Muscle of leg (tissue), 11 donors: ENCODE results near the gene POLRMT. TPM values are rescaled to one million over a fixed set of nuclear protein-coding genes. Genes with fewer than 3 reads are reported as not detected.

ENCODE experiments used
- DNase-seq: peaks from one replicate; pipeline ENCODE4 v3.0.0; 2013
- H3K27ac ChIP-seq: one replicate; pipeline ENCODE4 v1.5.1; 2013; ENCODE audit warnings: mild to moderate bottlenecking, low read length, control low read depth
- H3K27me3 ChIP-seq: one replicate; pipeline ENCODE4 v1.6.1; 2013; ENCODE audit warnings: low read length; ENCODE audit not compliant: control insufficient read depth, insufficient read depth
- H3K36me3 ChIP-seq: one replicate; pipeline ENCODE4 v1.6.1; 2013; ENCODE audit warnings: low read length; ENCODE audit not compliant: control insufficient read depth, insufficient read depth
- H3K4me1 ChIP-seq: one replicate; pipeline ENCODE4 v1.6.1; 2013; ENCODE audit warnings: low read length; ENCODE audit not compliant: control insufficient read depth, insufficient read depth
- H3K4me3 ChIP-seq: one replicate; pipeline ENCODE4 v1.5.1; 2013; ENCODE audit warnings: low read length, control low read depth
- H3K9me3 ChIP-seq: replicated peaks from 2 replicates; pipeline ENCODE4 v1.6.1; 2013; ENCODE audit warnings: low read depth, low read length; ENCODE audit not compliant: control insufficient read depth
- WGBS: methylation state at CpG from one replicate; pipeline ENCODE4 v1.1.5; 2013; ENCODE audit warnings: missing lambda C conversion rate; ENCODE audit not compliant: insufficient coverage; 5-methylcytosine and 5-hydroxymethylcytosine counted together
- polyA plus RNA-seq, 8 donors: library from polyadenylated mRNA; unstranded; fragments of 120-200 nt; gene quantifications; one replicate each; pipeline versions ENCODE4 v1.2.1 to v1.2.3, GENCODE V29; 2013; ENCODE audit warnings: inconsistent platforms in 1 of 8, low replicate concordance in 1 of 8; ENCODE audit not compliant: insufficient read length in 8 of 8, insufficient read depth in 1 of 8
- total RNA-seq: library from RNA; stranded (reverse); fragments of 120-200 nt; gene quantifications from one replicate; pipeline ENCODE4 v1.2.4, GENCODE V29; 2013

Gene POLRMT
- total and polyA plus RNA-seq, 9 donors: 28.6 to 42.7 (median 34.0) TPM

DNA sequence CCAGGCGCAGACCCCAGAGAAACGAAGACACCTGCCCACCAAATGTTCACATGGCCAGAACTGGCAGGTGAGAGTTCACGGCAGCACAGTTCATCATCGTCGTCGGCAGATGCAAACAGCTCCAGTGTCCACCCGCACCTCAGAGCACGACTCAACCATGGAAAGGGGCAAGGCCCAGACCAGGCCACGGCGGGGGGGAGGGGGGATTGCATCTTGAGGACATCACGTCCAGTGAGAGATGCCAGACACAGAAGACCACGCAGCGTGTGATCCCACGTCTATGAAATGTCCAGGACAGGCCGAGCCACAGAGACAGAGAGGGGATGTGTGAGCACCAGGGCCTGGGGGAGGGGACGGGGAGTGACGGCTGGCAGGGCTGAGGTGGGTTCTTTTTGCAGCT, 22.4 kb upstream of the POLRMT start:
- 71% methylated on average over 17 of the region's 17 CpGs for WGBS
- no peak for DNase-seq
- peaks cover 36% of the 10 kb centered on the region for H3K4me1 ChIP-seq
- H3K27me3 ChIP-seq: no peaks in the 10 kb centered on the region
- H3K4me3 ChIP-seq: no peak overlapping the region
- no peaks in the 10 kb centered on the region for H3K9me3 ChIP-seq
- H3K27ac ChIP-seq: no peak overlapping the region
- peaks cover 34% of the 10 kb centered on the region for H3K36me3 ChIP-seq

DNA sequence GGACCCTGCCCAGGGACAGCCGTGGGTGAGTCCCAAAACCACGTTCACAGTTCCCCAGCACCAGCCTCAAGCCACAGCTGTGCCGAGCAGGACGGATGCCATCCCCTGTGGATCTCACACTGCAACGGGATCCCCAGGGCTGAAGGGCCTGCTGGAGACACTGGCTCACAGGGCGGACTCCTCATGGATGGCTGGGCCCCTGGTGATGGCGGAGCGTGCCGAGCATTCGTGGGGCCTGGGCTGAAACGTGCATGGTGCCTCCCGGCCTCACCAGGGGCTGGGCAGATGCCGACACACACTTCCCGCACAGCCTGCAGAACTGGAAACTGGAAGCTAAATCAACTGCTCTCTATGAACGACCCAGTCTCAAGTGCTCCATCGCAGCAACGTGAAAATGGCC, 20.1 kb upstream of the POLRMT start:
- Histone ChIP-seq H3K36me3 (peaks cover 51% of the 10 kb centered on the region), H3K9me3 (no peaks in the 10 kb centered on the region), H3K27ac (peak overlapping the region; percentile 59), H3K4me3 (no peak overlapping the region), H3K27me3 (no peaks in the 10 kb centered on the region), H3K4me1 (peaks cover 22% of the 10 kb centered on the region)
- 79% methylated on average over 16 of the region's 17 CpGs for WGBS
- DNase-seq: no peak

DNA sequence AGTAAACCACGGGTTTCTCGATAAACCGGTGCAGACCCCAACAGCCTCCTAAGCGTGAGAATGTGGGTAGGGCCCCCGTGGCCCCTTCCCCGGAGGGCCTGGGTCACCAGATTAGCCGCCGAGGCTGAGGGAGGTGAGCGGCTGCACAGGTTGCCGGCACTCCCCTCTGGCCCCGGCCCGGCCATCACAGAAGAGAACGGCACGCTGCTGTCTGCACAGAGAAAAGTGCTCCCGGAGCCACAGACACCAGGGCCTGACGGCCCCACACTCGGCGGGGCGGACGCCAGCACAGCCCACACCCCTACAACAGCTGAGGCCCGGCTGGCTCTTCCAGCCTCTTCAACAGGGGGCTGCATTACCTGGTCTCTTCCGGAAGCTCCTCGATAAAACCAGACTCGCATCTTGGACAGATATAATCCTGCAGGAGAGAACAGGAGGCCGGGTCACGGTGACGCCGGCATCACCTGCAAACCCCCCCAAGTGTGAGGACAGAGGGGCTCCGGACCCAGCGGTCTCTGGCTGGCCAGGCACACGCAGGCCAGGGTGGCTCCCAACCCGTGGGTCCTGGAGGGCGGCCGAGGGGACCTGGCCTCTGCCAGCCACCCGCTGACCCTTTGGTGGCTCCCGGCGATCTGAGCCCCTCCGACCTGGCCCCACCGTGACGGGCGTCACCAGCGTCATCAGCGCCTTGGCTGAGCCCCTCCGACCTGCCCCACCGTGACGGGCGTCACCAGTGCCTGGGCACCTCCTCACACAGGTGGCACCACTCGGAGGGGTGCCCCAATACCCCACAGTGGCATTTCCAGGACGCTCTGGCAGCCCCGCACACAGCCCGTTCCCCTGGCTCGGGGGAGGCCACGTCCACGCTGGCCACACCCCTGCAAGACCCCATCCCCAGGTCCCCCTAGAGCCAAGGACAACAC, 19.4 kb upstream of the POLRMT start:
- H3K27me3 ChIP-seq: no peaks in the 10 kb centered on the region
- 93% methylated on average over 46 of the region's 54 CpGs for WGBS
- H3K4me1 ChIP-seq: peaks cover 20% of the 10 kb centered on the region
- H3K36me3 ChIP-seq: peaks cover 51% of the 10 kb centered on the region
- no peak for DNase-seq
- H3K4me3 ChIP-seq: no peak overlapping the region
- H3K9me3 ChIP-seq: no peaks in the 10 kb centered on the region
- H3K27ac ChIP-seq: no peak overlapping the region

DNA sequence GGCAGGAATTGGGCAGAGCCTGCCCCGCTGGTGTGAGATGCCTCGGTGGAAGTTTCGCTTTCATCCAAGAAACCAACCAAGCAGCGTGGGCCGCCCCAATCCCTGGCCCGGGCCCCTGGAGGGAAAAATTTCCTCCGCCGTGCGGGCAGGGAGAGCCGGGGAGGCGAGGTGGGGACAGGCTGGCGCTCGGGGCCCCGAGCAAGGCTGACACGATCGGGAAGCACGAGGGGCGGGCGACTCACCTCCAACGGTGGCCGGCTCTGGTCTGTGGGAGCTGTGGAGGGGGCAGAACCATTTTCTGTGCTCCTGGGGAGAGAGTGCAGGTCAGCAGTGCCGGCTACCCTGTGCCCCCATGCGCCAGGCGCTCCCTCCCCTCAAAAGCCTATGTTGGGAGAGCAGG, 18.7 kb upstream of the POLRMT start:
- peaks cover 14% of the 10 kb centered on the region for H3K4me1 ChIP-seq
- no peak overlapping the region for H3K27ac ChIP-seq
- WGBS: 81% methylated on average over 18 of the region's 24 CpGs
- H3K27me3 ChIP-seq: no peaks in the 10 kb centered on the region
- no peak for DNase-seq
- H3K4me3 ChIP-seq: no peak overlapping the region
- H3K9me3 ChIP-seq: no peaks in the 10 kb centered on the region
- H3K36me3 ChIP-seq: peaks cover 54% of the 10 kb centered on the region

DNA sequence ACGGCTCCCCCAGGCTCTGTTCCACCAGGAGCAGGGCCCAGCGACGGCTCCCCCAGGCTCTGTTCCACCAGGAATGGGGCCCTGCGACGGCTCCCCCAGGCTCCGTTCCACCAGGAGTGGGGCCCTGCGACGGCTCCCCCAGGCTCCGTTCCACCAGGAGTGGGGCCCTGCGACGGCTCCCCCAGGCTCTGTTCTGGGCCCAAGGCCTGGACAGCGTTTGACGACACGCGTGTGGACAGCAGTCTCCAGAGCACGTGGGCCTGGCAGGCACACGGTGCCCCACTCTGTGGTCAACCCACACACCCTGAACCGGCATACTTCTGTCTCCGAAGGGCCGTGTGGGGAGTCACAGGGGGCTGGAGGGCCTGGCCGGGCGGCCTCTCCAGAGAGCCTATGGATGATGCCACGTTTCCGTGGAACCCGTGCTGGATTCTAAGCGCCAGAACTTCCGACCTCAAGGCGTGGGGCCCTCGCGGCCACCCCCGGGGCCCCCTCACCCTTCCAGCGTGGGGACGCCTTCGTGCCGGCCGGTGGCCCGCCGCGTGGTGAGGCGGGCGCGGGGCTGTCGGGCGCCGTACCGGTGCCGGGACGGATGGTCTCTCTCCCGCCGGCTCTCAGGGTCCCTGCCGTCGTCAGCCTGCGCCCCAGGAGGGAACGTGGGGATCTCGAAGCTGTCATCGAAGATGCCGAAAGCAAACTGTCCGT, 17.9 kb upstream of the POLRMT start:
- peaks cover 8% of the 10 kb centered on the region for H3K4me1 ChIP-seq
- no peaks in the 10 kb centered on the region for H3K27me3 ChIP-seq
- no peak for DNase-seq
- H3K4me3 ChIP-seq: no peak overlapping the region
- H3K9me3 ChIP-seq: no peaks in the 10 kb centered on the region
- H3K36me3 ChIP-seq: peaks cover 59% of the 10 kb centered on the region
- WGBS: 93% methylated on average over 56 of the region's 58 CpGs
- H3K27ac ChIP-seq: no peak overlapping the region

DNA sequence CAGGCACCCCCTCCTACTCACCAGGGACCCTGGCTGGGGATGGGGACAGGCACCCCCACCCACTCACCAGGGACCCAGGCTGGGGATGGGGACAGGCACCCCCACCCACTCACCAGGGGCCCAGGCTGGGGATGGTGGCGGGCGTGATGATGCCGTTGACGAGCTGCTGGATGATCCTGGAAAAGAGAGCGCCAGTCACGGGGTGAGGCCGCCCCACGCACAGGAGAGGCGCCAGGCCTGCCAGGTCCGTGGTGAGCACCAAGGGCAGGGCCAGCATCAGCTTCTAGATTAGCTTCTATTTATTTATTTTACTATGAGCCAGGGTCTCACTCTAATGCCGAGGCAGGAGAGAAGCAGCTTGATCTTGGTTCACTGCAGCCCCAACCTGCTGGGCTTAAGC, 16.8 kb upstream of the POLRMT start:
- H3K27ac ChIP-seq: no peak overlapping the region
- DNase-seq: no peak
- no peaks in the 10 kb centered on the region for H3K27me3 ChIP-seq
- H3K36me3 ChIP-seq: peaks cover 67% of the 10 kb centered on the region
- no peaks in the 10 kb centered on the region for H3K9me3 ChIP-seq
- H3K4me1 ChIP-seq: peaks cover 8% of the 10 kb centered on the region
- WGBS: 88% methylated on average over 9 of the region's 11 CpGs
- no peak overlapping the region for H3K4me3 ChIP-seq

DNA sequence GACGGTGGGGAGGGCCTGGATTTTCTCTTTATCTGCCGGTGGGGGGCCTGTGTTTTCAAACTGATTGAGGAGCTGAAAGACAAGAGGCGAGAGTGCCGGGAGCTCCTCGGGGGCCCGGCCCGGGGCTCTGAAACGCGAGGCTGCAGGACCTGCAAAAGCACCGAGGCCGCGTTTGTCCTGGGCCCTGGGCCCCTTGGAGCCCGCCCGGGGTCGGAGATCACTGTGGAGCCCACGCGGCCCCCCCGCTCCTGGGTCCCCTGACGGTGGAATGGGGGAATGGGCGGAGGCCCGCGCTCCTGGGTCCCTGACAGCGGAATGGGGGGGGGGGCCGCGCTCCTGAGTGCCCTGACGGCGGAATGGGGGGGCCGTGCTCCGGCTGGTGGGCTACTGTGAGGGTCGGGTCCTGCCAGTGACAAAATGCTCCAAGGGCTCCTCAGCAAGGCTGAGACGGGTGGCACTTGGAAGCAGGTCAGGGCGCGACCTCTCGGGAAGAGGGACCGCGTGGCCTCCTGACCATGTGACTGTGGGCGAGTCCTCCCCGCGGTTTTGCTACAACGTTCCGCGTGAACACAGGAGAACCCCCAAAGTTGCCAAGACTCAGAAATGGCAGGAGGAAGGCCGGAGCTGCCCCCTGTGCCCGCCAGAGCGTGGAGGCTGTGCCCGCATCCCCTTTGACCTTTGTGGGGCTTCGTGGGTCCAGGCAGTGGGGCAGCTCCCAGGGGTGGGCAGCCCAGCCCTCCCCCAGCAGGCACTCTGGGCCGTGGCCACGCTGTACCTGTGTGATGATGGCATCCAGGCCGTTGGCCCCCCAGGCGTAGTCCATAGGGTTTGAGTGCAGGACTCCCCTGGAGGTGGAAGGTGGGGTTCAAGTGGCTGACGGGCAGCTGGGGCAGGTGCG, 15.8 kb upstream of the POLRMT start:
- DNase-seq: no peak
- Histone ChIP-seq H3K4me1 (peaks cover 8% of the 10 kb centered on the region), H3K36me3 (peaks cover 74% of the 10 kb centered on the region), H3K27ac (no peak overlapping the region), H3K9me3 (no peaks in the 10 kb centered on the region), H3K4me3 (no peak overlapping the region), H3K27me3 (no peaks in the 10 kb centered on the region)
- WGBS: 92% methylated on average over 45 of the region's 53 CpGs

DNA sequence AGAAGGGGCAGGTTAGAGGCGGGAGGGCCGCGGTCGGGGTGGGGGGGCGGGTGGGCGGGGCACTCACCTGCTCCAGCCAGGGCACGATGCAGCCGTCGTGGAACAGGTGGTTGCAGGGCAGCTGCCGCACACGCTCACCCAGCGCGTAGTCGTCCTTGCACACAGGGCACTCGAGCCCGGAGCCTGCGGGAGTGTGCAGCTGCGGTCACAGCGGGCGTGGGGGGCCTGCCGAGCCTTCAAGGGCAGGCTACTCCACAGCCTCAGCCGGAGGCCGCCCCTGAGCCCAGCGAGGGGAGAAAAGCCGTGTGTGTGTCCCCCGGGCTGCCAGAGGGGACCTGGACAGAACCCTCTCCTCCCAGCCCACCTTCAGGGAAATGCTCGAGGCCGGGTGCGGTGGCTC, 15.0 kb upstream of the POLRMT start:
- no peaks in the 10 kb centered on the region for H3K27me3 ChIP-seq
- no peak for DNase-seq
- H3K36me3 ChIP-seq: peaks cover 67% of the 10 kb centered on the region
- H3K27ac ChIP-seq: no peak overlapping the region
- no peaks in the 10 kb centered on the region for H3K4me1 ChIP-seq
- no peak overlapping the region for H3K4me3 ChIP-seq
- WGBS: 89% methylated on average over 23 of the region's 29 CpGs
- H3K9me3 ChIP-seq: no peaks in the 10 kb centered on the region

DNA sequence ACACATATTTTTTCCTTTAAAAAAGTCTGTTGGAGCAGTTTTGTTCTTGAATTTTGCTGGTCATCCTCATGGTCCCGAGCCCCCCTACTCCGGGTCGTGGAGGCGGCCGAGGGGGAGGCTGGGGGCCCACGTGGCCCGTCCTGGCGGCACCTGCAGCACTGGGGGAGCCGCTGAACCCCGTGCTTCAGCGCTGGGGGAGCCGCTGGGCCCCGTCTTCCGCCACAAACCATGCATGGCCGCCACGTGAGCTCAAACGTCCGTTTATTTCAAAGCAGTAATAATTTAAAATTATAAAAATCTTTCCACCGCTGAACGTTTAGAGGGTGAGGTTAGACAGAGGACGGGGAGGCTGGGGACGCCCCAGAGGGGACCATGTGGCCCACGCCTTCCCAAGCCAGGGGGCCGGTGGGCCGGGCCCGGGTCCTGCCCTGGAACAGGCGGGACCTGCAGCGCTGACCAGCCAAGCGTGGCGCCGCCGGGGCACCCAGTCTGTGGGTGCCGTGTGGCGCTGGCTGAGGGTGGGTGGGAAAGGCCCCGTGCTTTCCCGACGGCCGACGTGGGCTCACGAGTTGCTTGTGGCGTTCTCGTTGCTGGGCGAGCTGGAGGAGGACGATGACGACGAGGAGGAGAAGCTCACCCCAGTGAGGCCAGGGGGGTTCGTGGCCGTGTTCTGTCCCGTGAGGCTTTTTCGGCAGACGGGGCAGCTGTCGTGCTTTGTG, 14.4 kb upstream of the POLRMT start:
- Histone ChIP-seq H3K4me3 (no peak overlapping the region), H3K9me3 (no peaks in the 10 kb centered on the region), H3K36me3 (peaks cover 61% of the 10 kb centered on the region), H3K27ac (no peak overlapping the region), H3K27me3 (no peaks in the 10 kb centered on the region), H3K4me1 (no peaks in the 10 kb centered on the region)
- no peak for DNase-seq
- WGBS: 94% methylated on average over 37 of the region's 52 CpGs
